Measurements from ENCODE around the gene INTS1.

DNA sequence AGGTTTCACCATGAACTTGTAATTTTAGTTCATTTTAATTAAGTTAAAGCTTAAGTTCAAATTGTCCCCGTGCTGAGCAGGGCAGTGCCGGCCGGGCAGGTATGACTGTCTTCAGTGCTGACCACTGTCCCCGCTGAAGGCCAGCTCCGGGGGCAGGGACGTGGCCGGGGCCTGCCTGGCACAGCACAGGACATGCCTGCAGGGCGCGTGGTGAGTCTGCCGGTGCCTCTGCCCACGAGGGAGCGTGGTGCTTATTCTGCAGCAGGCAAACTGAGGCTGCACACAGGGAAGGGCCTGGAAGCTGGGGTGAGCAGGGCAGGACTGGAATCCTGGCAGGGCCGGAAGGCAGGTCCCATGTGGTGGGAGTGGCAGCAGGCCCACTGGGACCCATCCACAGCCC is 54.7 kb downstream of the INTS1 start:
- TF ChIP-seq EZH2phosphoT487 (IDR thresholded peaks at IDR 0.05; ENCODE audit: unreplicated experiment) = no peak
- TF ChIP-seq STAT1 (IDR thresholded peaks at IDR 0.05; ENCODE audit: unreplicated experiment) = no peak
- TF ChIP-seq, protein P1, sequence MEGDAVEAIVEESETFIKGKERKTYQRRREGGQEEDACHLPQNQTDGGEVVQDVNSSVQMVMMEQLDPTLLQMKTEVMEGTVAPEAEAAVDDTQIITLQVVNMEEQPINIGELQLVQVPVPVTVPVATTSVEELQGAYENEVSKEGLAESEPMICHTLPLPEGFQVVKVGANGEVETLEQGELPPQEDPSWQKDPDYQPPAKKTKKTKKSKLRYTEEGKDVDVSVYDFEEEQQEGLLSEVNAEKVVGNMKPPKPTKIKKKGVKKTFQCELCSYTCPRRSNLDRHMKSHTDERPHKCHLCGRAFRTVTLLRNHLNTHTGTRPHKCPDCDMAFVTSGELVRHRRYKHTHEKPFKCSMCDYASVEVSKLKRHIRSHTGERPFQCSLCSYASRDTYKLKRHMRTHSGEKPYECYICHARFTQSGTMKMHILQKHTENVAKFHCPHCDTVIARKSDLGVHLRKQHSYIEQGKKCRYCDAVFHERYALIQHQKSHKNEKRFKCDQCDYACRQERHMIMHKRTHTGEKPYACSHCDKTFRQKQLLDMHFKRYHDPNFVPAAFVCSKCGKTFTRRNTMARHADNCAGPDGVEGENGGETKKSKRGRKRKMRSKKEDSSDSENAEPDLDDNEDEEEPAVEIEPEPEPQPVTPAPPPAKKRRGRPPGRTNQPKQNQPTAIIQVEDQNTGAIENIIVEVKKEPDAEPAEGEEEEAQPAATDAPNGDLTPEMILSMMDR (conservative IDR thresholded peaks at IDR 0.05; ENCODE audit: low read depth in 2 of 2) = no peak
- no peak for TF ChIP-seq POLR2AphosphoS5 (IDR thresholded peaks at IDR 0.05; ENCODE audit: low read depth)
- TF ChIP-seq, protein P2, sequence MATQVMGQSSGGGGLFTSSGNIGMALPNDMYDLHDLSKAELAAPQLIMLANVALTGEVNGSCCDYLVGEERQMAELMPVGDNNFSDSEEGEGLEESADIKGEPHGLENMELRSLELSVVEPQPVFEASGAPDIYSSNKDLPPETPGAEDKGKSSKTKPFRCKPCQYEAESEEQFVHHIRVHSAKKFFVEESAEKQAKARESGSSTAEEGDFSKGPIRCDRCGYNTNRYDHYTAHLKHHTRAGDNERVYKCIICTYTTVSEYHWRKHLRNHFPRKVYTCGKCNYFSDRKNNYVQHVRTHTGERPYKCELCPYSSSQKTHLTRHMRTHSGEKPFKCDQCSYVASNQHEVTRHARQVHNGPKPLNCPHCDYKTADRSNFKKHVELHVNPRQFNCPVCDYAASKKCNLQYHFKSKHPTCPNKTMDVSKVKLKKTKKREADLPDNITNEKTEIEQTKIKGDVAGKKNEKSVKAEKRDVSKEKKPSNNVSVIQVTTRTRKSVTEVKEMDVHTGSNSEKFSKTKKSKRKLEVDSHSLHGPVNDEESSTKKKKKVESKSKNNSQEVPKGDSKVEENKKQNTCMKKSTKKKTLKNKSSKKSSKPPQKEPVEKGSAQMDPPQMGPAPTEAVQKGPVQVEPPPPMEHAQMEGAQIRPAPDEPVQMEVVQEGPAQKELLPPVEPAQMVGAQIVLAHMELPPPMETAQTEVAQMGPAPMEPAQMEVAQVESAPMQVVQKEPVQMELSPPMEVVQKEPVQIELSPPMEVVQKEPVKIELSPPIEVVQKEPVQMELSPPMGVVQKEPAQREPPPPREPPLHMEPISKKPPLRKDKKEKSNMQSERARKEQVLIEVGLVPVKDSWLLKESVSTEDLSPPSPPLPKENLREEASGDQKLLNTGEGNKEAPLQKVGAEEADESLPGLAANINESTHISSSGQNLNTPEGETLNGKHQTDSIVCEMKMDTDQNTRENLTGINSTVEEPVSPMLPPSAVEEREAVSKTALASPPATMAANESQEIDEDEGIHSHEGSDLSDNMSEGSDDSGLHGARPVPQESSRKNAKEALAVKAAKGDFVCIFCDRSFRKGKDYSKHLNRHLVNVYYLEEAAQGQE (IDR thresholded peaks at IDR 0.05; ENCODE audit: unreplicated experiment) = no peak

Measured in GM23338 (cell line).